GM18499 (cell line): ENCODE data around the gene AGFG1.
"Not testable (repeated sequence)": the region's sequence is repeated elsewhere in the genome, so short reads cannot be mapped to it uniquely, and the experiment has no call there.

Experiments
- ATAC-seq: cut with Tn5 transposase; IDR thresholded peaks from one replicate; pipeline ENCODE4 v1.9.1; 2021; ENCODE audit warnings: moderate number of reproducible peaks; ENCODE audit not compliant: insufficient read depth, unreplicated experiment

The AGFG1 gene

GRCh38 chr2:227598835-227599503, 127.0 kb downstream of the AGFG1 start, which contains the start of gene SCYGR2:
Gene SCYGR2 (plus strand): TSS chr2:227598893. CDS start chr2:227598893, 0 bp downstream.
- not testable (repeated sequence) for ATAC-seq

GRCh38 chr2:227602358-227602757, 130.4 kb downstream of the AGFG1 start:
- ATAC-seq = no peak

- no peak for ATAC-seq
These were observed 134.5 kb downstream of the AGFG1 start for GRCh38 chr2:227606476-227606875.

- ATAC-seq = no peak
These were observed 136.0 kb downstream of the AGFG1 start for GRCh38 chr2:227607941-227608340.

GRCh38 chr2:227608561-227609338, 136.8 kb downstream of the AGFG1 start:
- ATAC-seq = no peak

GRCh38 chr2:227610123-227610522, 138.2 kb downstream of the AGFG1 start:
- ATAC-seq = no peak
